NCI-H69 (cell line): ENCODE measurements around the gene EIF2B2.

ENCODE experiments used
- DNase-seq: peaks from one replicate; lab custom pipeline; 2025; lab: John Stamatoyannopoulos, UW

Gene EIF2B2

GRCh38 chr14:74974364-74975058 lies 28.2 kb upstream of the EIF2B2 start:
- peak; percentile 53 for DNase-seq

- peak; percentile 26 for DNase-seq
Observed at GRCh38 chr14:74975059-74975810, 27.5 kb upstream of the EIF2B2 start.

- no peak for DNase-seq
Observed at GRCh38 chr14:74976264-74977113, 26.2 kb upstream of the EIF2B2 start.

- DNase-seq: no peak
Observed at GRCh38 chr14:74977164-74977900, 25.4 kb upstream of the EIF2B2 start.

GRCh38 chr14:74977901-74978385 lies 24.8 kb upstream of the EIF2B2 start:
- DNase-seq: no peak

GRCh38 chr14:74978416-74978947 lies 24.2 kb upstream of the EIF2B2 start:
- DNase-seq: peak; percentile 79

GRCh38 chr14:74979029-74979428 lies 23.7 kb upstream of the EIF2B2 start:
- DNase-seq: peak; percentile 73

GRCh38 chr14:74979442-74980397 lies 23.0 kb upstream of the EIF2B2 start:
- DNase-seq: peak; percentile 92

- peak; percentile 81 for DNase-seq
Observed at GRCh38 chr14:74980398-74980730, 22.4 kb upstream of the EIF2B2 start.

GRCh38 chr14:74980731-74981461 lies 21.8 kb upstream of the EIF2B2 start:
- peak; percentile 95 for DNase-seq

GRCh38 chr14:74981462-74981782 lies 21.3 kb upstream of the EIF2B2 start:
- DNase-seq: no peak

GRCh38 chr14:74981833-74982232 lies 20.9 kb upstream of the EIF2B2 start:
- no peak for DNase-seq

GRCh38 chr14:74982661-74983060 lies 20.1 kb upstream of the EIF2B2 start:
- no peak for DNase-seq

- no peak for DNase-seq
Observed at GRCh38 chr14:74983343-74983742, 19.4 kb upstream of the EIF2B2 start.

- DNase-seq: no peak
Observed at GRCh38 chr14:74984236-74985027, 18.3 kb upstream of the EIF2B2 start.

GRCh38 chr14:74985028-74985310 lies 17.8 kb upstream of the EIF2B2 start:
- no peak for DNase-seq

- DNase-seq: no peak
Observed at GRCh38 chr14:74985806-74986205, 16.9 kb upstream of the EIF2B2 start.

- no peak for DNase-seq
Observed at GRCh38 chr14:74988131-74988530, 14.6 kb upstream of the EIF2B2 start.

- no peak for DNase-seq
Observed at GRCh38 chr14:74988993-74989392, 13.7 kb upstream of the EIF2B2 start.
